Measurements from ENCODE around the gene ZNF107.
"Not testable (repeated sequence)": the region's sequence is repeated elsewhere in the genome, so short reads cannot be mapped to it uniquely, and the experiment has no call there.

ZNF107 gene

GRCh38 chr7:64651632-64652165 lies 14.2 kb upstream of the ZNF107 start:
- Histone ChIP-seq H3K36me3 (ENCODE audit: insufficient read depth, low read length) (no peaks in the 10 kb centered on the region), H3K27me3 (ENCODE audit: insufficient read depth, low read length) (no peaks in the 10 kb centered on the region), H3K9me3 (ENCODE audit: insufficient read depth, low read depth, low read length) (peaks cover 36% of the 10 kb centered on the region), H3K9ac (ENCODE audit: low read depth, low read length) (no peak overlapping the region), H3K4me1 (ENCODE audit: insufficient read depth, low read length) (no peaks in the 10 kb centered on the region), H3K4me3 (ENCODE audit: low read length) (no peak overlapping the region), H3K27ac (ENCODE audit: low read depth, low read length) (no peak overlapping the region)
- 87% methylated on average over 4 of the region's 4 CpGs for WGBS

- H3K4me1 ChIP-seq (ENCODE audit: insufficient read depth, low read length): no peaks in the 10 kb centered on the region
- H3K9ac ChIP-seq (ENCODE audit: low read depth, low read length): no peak overlapping the region
- H3K27me3 ChIP-seq (ENCODE audit: insufficient read depth, low read length): no peaks in the 10 kb centered on the region
- WGBS: 72% methylated on average over 10 of the region's 11 CpGs
- H3K9me3 ChIP-seq (ENCODE audit: insufficient read depth, low read depth, low read length): peaks cover 38% of the 10 kb centered on the region
- no peak overlapping the region for H3K4me3 ChIP-seq (ENCODE audit: low read length)
- no peak overlapping the region for H3K27ac ChIP-seq (ENCODE audit: low read depth, low read length)
- no peaks in the 10 kb centered on the region for H3K36me3 ChIP-seq (ENCODE audit: insufficient read depth, low read length)
These were observed 12.1 kb upstream of the ZNF107 start for GRCh38 chr7:64653721-64654401.

- Histone ChIP-seq H3K9me3 (ENCODE audit: insufficient read depth, low read depth, low read length) (peaks cover 35% of the 10 kb centered on the region), H3K27ac (ENCODE audit: low read depth, low read length) (no peak overlapping the region), H3K27me3 (ENCODE audit: insufficient read depth, low read length) (no peaks in the 10 kb centered on the region), H3K4me3 (ENCODE audit: low read length) (no peak overlapping the region), H3K9ac (ENCODE audit: low read depth, low read length) (no peak overlapping the region), H3K36me3 (ENCODE audit: insufficient read depth, low read length) (no peaks in the 10 kb centered on the region), H3K4me1 (ENCODE audit: insufficient read depth, low read length) (no peaks in the 10 kb centered on the region)
- 76% methylated on average over 5 of the region's 5 CpGs for WGBS
These were observed 11.0 kb upstream of the ZNF107 start for GRCh38 chr7:64654796-64655548.

- Histone ChIP-seq H3K9me3 (ENCODE audit: insufficient read depth, low read depth, low read length) (peaks cover 34% of the 10 kb centered on the region), H3K4me1 (ENCODE audit: insufficient read depth, low read length) (no peaks in the 10 kb centered on the region), H3K27ac (ENCODE audit: low read depth, low read length) (no peak overlapping the region), H3K36me3 (ENCODE audit: insufficient read depth, low read length) (no peaks in the 10 kb centered on the region), H3K9ac (ENCODE audit: low read depth, low read length) (no peak overlapping the region), H3K27me3 (ENCODE audit: insufficient read depth, low read length) (no peaks in the 10 kb centered on the region), H3K4me3 (ENCODE audit: low read length) (no peak overlapping the region)
- WGBS: 50% methylated on average over 2 of the region's 2 CpGs
These were observed 10.1 kb upstream of the ZNF107 start for GRCh38 chr7:64655811-64656210.

- no peaks in the 10 kb centered on the region for H3K36me3 ChIP-seq (ENCODE audit: insufficient read depth, low read length)
- 88% methylated on average over 3 of the region's 3 CpGs for whole genome bisulfite sequencing
- no peak overlapping the region for H3K4me3 ChIP-seq (ENCODE audit: low read length)
- no peak overlapping the region for H3K27ac ChIP-seq (ENCODE audit: low read depth, low read length)
- peaks cover 29% of the 10 kb centered on the region for H3K9me3 ChIP-seq (ENCODE audit: insufficient read depth, low read depth, low read length)
- no peaks in the 10 kb centered on the region for H3K4me1 ChIP-seq (ENCODE audit: insufficient read depth, low read length)
- H3K27me3 ChIP-seq (ENCODE audit: insufficient read depth, low read length): no peaks in the 10 kb centered on the region
- no peak overlapping the region for H3K9ac ChIP-seq (ENCODE audit: low read depth, low read length)
These were observed 9.4 kb upstream of the ZNF107 start for GRCh38 chr7:64656489-64656888.

- peaks cover 21% of the 10 kb centered on the region for H3K9me3 ChIP-seq (ENCODE audit: insufficient read depth, low read depth, low read length)
- WGBS: 87% methylated on average over 5 of the region's 5 CpGs
- not testable (repeated sequence) for H3K4me1 ChIP-seq (ENCODE audit: insufficient read depth, low read length); H3K27me3 ChIP-seq (ENCODE audit: insufficient read depth, low read length); H3K36me3 ChIP-seq (ENCODE audit: insufficient read depth, low read length); H3K9ac ChIP-seq (ENCODE audit: low read depth, low read length); H3K4me3 ChIP-seq (ENCODE audit: low read length); H3K27ac ChIP-seq (ENCODE audit: low read depth, low read length)
These were observed 3.8 kb upstream of the ZNF107 start for GRCh38 chr7:64662091-64662490.

GRCh38 chr7:64666663-64667050 lies 724 bp downstream of the ZNF107 start:
- H3K27ac ChIP-seq (ENCODE audit: low read depth, low read length): peak overlapping the region; percentile 91
- no peaks in the 10 kb centered on the region for H3K27me3 ChIP-seq (ENCODE audit: insufficient read depth, low read length)
- peak overlapping the region; percentile 98 for H3K9ac ChIP-seq (ENCODE audit: low read depth, low read length)
- WGBS: 34% methylated on average over 2 of the region's 2 CpGs
- peaks cover 29% of the 10 kb centered on the region for H3K36me3 ChIP-seq (ENCODE audit: insufficient read depth, low read length)
- no peaks in the 10 kb centered on the region for H3K9me3 ChIP-seq (ENCODE audit: insufficient read depth, low read depth, low read length)
- peaks cover 19% of the 10 kb centered on the region; the same call in 1 of the 2 replicates for H3K4me1 ChIP-seq (ENCODE audit: insufficient read depth, low read length)
- peak overlapping the region; percentile 98 for H3K4me3 ChIP-seq (ENCODE audit: low read length)

- Histone ChIP-seq H3K36me3 (ENCODE audit: insufficient read depth, low read length) (peaks cover 29% of the 10 kb centered on the region), H3K27me3 (ENCODE audit: insufficient read depth, low read length) (no peaks in the 10 kb centered on the region), H3K4me3 (ENCODE audit: low read length) (peak overlapping the region; percentile 98), H3K9me3 (ENCODE audit: insufficient read depth, low read depth, low read length) (no peaks in the 10 kb centered on the region), H3K27ac (ENCODE audit: low read depth, low read length) (no peak overlapping the region), H3K4me1 (ENCODE audit: insufficient read depth, low read length) (peaks cover 19% of the 10 kb centered on the region; the same call in 1 of the 2 replicates), H3K9ac (ENCODE audit: low read depth, low read length) (no peak overlapping the region)
- 94% methylated on average over 2 of the region's 2 CpGs for WGBS
These were observed 1.4 kb downstream of the ZNF107 start for GRCh38 chr7:64667311-64667710.

- H3K4me3 ChIP-seq (ENCODE audit: low read length): no peak overlapping the region
- no peak overlapping the region for H3K27ac ChIP-seq (ENCODE audit: low read depth, low read length)
- no peak overlapping the region for H3K9ac ChIP-seq (ENCODE audit: low read depth, low read length)
- peaks cover 32% of the 10 kb centered on the region for H3K36me3 ChIP-seq (ENCODE audit: insufficient read depth, low read length)
- H3K27me3 ChIP-seq (ENCODE audit: insufficient read depth, low read length): no peaks in the 10 kb centered on the region
- WGBS: 98% methylated on average over 8 of the region's 8 CpGs
- H3K4me1 ChIP-seq (ENCODE audit: insufficient read depth, low read length): peaks cover 11% of the 10 kb centered on the region; the same call in 1 of the 2 replicates
- H3K9me3 ChIP-seq (ENCODE audit: insufficient read depth, low read depth, low read length): no peaks in the 10 kb centered on the region
These were observed 6.5 kb downstream of the ZNF107 start for GRCh38 chr7:64672414-64672813.

GRCh38 chr7:64685091-64685490 lies 19.2 kb downstream of the ZNF107 start:
- no peak overlapping the region for H3K27ac ChIP-seq (ENCODE audit: low read depth, low read length)
- H3K9me3 ChIP-seq (ENCODE audit: insufficient read depth, low read depth, low read length): no peaks in the 10 kb centered on the region
- no peaks in the 10 kb centered on the region for H3K4me1 ChIP-seq (ENCODE audit: insufficient read depth, low read length)
- H3K27me3 ChIP-seq (ENCODE audit: insufficient read depth, low read length): no peaks in the 10 kb centered on the region
- no peak overlapping the region for H3K9ac ChIP-seq (ENCODE audit: low read depth, low read length)
- H3K4me3 ChIP-seq (ENCODE audit: low read length): no peak overlapping the region
- H3K36me3 ChIP-seq (ENCODE audit: insufficient read depth, low read length): peaks cover 72% of the 10 kb centered on the region
- WGBS: 94% methylated on average over 9 of the region's 9 CpGs

- H3K9me3 ChIP-seq (ENCODE audit: insufficient read depth, low read depth, low read length): no peaks in the 10 kb centered on the region
- H3K36me3 ChIP-seq (ENCODE audit: insufficient read depth, low read length): peaks cover 71% of the 10 kb centered on the region
- no peak overlapping the region for H3K9ac ChIP-seq (ENCODE audit: low read depth, low read length)
- WGBS: 65% methylated on average over 3 of the region's 3 CpGs
- no peaks in the 10 kb centered on the region for H3K4me1 ChIP-seq (ENCODE audit: insufficient read depth, low read length)
- no peak overlapping the region for H3K27ac ChIP-seq (ENCODE audit: low read depth, low read length)
- no peaks in the 10 kb centered on the region for H3K27me3 ChIP-seq (ENCODE audit: insufficient read depth, low read length)
- H3K4me3 ChIP-seq (ENCODE audit: low read length): no peak overlapping the region
These were observed 19.8 kb downstream of the ZNF107 start for GRCh38 chr7:64685741-64686140.
